GM18870 (cell line): ENCODE data around the gene ATF7IP.

Experiments
- ATAC-seq: cut with Tn5 transposase; IDR thresholded peaks from one replicate; pipeline ENCODE4 v1.9.1; 2021; ENCODE audit warnings: moderate library complexity; ENCODE audit not compliant: unreplicated experiment

Gene ATF7IP

DNA sequence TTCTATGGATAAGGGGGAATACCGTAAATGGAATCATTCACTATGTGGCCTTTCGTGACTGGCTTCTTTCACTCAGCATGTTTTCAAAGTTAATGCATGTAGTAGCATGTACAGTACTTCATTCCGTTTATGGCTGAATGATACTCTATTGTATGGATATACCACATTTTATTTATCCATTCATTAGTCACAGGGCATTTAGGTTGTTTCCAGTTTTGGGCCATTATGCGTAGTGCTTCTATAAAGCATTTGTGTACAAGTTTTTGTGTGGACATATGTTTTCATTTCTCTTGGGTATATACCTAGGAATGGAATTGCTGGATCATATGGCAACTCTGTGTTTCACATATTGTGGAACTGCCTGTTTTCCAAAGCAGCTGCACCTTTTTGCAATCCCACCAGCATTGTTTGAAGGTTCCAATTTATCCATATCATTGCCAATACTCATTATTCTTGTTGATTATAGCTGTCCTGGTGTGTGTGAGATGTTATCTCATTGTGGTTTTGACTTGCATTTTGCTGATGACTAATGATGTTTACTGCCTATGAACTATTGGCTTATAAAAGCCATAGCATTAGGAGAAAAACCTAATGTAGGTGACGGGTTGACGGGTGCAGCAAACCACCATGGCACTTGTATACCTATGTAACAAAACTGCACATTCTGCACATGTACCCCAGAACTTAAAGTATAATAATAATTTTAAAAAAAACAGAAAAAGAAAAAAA lies 45.5 kb downstream of the ATF7IP start:
- ATAC-seq, result no peak

DNA sequence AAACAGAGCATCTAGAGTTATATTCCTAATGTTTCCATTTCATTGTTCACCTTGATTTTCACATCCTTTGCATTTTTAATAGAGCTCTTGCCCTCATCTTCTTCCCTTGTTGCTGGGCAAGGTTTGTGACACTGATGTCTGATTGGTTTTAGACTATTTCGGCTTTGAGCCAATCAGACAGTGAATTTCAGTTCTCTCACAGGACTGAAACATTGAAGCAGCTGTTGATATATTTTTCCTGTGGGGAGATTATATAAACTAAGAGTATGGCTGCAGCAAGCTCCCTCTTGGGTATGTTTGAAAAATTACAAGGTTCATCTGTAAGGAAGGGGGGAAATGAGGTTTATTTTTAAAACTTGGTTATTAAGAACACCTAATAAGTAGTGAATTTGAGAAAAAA lies 51.2 kb downstream of the ATF7IP start:
- no peak for ATAC-seq

DNA sequence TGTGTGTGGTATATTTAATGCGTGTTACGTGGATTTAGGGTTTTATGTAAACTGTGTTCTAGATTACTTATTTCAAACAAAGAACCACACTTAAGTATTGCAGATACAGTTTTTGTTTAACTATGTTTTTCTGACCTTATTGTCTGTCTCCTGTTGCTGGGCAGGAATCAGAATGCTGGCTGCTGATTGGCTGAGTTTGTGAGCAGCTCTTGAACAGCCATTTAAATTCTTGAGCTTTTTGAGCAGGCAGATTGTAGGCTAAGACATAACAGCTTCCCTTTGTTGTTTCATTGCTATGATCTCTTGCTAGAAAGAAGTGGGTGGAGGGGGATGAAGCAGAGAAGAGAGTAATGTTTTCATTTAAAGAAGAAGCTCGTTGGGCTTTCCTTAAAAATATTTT lies 52.2 kb downstream of the ATF7IP start:
- ATAC-seq, result no peak

DNA sequence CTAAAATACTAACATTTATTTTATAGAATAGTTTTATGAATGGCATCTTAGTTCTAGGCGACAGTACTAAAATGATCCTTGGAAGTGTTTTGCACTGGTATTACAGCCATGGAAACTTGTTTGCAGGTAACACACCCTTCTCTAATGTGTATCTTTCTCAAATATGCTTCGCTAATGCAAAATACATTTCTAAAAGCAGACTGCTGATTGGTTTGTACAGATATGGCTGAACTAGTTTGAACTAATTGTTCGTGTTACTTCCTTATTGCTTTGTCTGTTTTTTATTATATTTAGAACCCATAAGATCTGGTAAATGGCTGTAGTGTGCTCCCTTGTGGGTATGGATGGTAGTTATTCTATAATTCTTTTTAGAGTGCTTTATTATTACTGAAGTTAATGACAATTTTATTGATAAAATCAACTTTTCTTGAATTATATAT lies 53.0 kb downstream of the ATF7IP start:
- no peak for ATAC-seq

DNA sequence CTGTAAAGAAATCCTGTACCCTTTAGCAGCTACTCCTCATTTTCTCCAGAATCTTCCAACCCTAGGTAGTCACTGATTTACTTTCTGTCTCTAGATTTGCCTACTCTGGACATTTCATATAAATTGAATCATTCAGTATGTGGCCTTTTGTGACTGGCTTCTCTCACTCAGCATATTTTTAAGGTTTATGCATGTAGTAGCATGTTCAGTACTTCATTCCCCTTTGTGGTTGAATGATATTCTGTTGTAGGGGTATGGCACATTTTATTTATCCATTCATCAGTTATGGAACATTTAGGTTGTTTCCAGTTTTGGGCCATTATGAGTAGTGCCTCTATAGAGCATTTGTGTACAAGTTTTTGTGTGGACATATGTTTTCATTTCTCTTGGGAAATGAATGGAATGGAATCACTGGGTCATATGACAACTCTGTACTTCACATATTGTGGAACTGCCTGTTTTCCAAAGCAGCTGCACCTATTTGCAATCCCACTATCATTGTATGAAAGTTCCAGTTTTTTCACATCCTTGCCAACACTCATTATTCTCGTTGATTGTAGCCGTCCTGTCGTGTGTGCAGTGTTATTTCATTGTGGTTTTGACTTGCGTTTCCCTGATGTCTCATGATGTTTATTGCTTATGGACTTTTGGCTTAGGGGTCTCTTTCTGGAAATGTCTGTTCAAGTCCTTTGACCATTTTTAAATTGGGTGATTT lies 57.2 kb downstream of the ATF7IP start:
- ATAC-seq, result no peak

DNA sequence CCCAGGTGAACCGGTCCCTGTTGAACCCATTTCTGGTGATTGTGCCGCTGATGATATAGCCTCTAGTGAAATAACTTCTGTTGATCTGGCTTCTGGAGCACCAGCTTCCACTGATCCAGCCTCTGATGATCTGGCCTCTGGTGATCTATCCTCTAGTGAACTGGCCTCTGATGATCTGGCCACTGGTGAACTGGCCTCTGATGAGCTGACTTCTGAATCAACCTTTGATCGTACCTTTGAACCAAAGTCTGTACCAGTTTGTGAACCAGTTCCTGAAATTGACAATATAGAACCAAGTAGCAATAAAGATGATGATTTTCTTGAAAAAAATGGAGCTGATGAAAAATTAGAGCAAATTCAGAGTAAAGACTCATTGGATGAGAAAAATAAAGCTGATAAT lies 59.1 kb downstream of the ATF7IP start:
- ATAC-seq, result no peak

DNA sequence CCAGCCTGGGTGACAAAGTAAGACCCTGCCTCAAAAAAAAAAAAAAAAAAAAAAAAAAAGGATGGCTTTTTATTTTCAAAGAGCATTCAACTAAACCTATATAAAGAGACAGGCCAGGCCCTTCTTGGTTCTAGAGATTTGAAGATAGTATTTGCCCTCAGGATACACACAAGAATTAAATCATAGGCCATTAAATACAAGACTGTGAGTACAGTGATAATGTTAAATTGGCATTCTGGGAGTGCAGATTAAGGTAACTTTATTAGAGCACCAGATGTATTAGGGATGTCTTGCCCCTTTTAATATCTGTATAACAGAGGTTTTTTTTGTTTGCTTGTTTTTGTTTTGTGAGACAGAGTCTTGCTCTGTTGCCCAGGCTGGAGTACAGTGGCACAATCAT lies 61.3 kb downstream of the ATF7IP start:
- ATAC-seq, result no peak

DNA sequence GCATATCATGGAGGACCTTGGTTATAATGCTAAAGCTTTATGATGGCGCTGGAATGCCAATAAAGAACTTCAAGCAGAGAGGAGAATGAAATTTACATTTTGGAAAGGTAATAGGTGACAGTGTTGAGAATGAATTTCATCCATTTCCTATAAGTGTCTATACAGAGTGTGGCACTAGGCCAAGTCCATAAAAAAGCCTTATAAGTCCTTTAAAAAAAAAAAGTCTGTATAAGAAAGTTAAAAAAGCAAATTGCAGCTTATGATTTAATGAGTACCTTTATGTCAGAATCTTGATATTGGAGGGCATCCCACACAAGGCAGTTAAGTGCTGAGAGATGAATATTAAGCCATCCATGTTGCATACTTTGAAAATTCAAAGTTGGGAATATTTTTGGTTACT lies 62.4 kb downstream of the ATF7IP start:
- ATAC-seq, result no peak

DNA sequence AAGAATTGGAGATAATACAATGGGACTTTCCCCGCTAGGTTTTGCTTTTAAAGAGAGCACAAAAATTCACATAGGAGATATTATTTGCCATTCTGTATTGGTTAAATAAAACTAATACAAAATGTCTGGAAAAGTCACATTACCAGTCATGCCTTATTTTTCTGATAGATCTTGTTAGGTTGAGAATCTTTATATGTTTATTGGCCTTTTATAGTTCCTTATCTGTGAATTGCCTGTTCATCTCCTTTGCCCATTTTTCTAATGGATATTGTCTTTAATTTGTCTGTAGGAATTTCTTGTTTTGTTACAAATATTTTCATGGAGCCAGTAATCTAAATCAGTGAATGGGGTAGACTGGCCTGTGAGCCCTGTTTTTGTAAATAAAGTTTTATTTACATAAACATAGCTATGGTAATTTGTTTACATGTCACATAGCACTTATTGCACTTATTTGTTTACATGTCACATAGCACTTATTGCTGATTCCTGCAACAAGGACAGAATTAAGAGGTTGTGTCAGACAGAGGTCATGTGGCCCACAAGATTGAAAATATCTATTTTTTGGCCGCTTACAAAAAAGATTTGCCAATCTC lies 65.0 kb downstream of the ATF7IP start:
- no peak for ATAC-seq

DNA sequence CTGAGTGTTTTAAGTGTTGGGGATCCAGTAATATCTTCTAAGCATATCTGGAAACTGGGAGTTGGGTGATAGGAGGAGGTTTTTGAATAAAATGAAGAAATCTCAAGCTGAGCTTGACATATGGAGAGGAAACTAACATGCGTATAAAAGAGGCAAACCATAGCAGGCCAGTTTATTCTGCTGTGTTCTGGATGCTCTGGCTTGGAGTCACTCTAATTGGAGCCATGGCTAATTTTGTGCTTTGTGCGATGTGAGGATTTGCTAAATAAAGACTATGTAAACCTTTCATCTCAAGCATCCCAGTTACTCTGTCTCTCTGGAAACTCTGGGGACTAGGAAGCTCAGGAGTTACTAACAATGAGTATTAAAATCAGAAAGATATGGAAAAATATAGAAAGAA lies 66.5 kb downstream of the ATF7IP start:
- ATAC-seq, result no peak

DNA sequence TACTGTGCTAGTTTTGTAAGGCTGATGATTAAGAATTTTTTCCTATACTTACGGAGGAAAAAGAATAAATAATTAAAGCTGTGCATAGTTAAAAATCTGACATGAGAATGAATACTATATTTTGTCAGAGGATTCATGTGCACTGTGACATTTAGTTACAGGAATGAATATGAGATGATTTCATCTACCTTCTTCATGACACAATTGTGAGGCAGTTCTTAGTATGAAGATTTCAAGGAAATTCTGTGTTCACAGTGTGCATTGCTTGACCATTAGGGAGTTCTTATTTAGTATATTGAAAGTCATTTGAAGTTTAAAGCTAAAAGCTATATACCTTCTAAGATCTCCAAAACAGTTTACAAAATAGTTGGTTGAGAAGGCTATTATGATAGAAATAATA lies 70.1 kb downstream of the ATF7IP start:
- ATAC-seq, result no peak

DNA sequence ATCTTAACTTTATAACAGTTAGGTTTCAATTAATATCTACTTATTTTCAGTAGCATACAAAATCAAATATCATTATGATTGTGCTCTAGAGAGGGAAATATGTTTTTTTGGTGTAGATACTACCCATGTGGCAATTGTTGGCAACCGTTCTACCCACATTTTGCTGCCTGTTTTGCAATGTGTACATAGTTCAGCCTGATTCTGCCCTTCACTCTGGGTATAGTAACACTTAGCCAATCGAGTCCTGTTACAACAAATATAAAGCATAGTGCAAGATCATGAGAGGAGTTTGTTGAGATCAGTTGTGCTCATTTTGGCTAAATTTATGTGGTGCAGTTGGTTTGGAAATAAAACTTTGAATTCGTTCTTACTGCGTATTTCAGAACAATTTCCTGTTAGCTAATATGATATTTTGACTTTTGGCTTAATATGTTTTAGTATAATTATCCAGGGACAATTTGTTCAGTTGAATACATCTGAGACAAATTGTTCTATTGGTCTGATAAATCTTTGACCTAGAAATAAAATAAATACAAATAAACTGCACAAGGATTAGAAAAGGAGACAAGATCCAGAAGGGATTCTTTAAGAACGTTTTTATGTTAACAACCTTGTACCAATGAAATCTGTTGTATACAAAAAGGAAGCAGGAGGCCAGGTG lies 76.9 kb downstream of the ATF7IP start:
- ATAC-seq, result no peak

DNA sequence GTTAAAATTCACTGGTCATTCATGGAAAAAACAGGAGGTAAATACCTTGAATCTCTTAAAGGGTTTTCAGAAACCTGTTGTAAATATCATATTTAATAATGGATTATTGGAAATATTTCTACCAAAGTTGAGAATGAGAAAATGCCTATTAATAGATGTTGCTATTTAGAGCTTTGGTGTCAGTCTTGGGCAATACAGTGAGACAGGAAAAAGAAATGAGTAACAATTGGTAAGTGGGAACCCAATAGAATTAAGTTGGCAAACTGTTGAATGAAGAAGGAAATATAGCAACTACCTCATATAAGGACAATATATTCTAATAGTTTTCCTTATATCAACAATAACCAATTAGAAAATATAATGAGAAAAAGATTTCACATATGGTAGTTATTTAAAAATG lies 78.0 kb downstream of the ATF7IP start:
- no peak for ATAC-seq

DNA sequence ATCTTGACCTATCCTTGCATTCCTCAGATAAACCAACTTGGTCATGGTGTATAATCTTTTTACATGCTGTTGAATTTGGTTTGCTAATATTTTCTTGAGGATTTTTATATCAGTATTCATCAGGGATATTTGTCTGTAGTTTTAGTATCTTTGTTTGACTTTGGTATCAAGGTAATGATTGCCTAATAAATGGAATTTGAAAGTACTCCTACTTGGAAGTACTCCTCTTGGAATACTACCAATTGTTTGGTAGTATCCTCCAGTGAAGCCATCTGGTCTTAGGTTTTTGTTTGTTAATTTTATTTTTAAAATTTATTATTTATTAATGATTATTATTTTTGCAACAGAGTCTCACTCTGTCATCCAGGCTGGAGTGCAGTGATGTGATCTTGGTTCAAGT lies 85.0 kb downstream of the ATF7IP start:
- ATAC-seq, result no peak

DNA sequence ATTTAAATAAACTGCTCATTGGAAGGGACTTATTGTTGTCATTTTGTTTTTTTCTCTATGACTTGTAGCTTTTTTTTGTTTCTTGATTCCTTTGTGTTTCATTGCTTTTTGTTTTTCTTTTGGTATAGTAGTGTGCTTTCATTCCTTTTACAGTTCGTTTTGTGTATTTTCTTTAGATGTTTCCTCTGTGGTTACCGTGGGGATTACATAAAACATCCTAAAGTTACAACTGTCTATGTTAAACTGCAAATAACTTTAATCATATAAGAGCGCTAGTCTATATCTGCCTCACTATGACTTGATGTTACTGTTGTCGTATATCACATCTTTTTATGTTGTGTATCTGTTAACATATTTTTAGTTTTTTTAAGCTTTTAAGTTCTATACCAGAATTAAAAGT lies 86.9 kb downstream of the ATF7IP start:
- ATAC-seq, result no peak

DNA sequence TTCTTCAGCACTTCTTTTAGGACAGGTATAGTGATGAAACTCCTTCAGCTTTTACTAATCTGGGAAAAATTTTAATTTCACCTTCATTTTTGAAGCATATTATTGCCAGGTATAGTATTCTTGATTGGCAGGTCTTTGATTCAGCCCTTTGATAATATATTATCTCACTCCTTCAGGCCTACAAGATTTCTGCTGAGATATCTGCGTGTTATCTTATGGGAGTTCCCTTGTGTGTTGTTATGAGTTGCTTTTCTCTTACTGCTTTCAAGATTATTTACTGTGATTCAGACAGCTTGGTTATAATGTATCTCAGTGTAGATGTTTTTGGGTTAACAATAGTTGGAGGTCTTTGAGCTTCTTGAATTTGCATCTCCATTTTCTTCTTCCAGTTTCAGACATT lies 87.4 kb downstream of the ATF7IP start:
- ATAC-seq, result no peak

DNA sequence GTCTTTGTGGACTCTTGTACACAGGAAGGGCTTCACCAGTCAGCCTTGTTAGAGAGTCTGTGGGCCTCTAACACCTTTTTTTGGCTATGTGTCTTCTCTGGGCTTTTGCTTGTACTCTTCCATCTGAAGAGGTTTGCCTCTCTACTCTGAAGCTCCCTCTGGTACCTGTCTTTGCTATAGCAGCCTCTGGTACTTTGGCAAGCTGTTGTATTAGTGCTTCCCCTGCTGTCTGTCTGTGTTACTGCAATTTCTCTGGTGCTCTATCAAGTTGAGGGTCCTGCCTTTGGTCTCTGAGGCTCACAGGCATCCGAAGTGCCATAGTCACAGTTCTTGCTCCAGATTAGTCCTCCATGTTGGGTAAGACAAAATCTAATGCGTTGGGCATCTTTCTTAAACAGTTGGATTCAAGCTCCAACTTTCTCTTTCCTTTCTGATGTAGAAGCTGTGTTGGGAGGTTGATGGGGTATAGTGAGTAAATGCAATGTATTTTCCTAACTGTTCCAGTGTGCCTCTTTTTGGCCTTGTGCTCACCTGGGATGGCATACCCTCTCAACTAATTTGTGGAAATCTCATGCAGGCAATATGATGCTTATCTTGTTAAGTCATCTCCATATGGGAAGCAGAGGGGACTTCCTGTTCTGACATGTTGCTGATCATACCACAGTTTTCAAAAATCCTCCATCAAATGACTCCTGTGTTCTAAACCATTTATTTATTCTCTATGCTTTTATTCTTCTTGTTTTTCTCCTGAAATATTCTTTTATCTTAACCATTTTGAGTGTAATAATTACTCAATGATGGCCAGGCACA lies 88.8 kb downstream of the ATF7IP start:
- peak; percentile 70 for ATAC-seq

DNA sequence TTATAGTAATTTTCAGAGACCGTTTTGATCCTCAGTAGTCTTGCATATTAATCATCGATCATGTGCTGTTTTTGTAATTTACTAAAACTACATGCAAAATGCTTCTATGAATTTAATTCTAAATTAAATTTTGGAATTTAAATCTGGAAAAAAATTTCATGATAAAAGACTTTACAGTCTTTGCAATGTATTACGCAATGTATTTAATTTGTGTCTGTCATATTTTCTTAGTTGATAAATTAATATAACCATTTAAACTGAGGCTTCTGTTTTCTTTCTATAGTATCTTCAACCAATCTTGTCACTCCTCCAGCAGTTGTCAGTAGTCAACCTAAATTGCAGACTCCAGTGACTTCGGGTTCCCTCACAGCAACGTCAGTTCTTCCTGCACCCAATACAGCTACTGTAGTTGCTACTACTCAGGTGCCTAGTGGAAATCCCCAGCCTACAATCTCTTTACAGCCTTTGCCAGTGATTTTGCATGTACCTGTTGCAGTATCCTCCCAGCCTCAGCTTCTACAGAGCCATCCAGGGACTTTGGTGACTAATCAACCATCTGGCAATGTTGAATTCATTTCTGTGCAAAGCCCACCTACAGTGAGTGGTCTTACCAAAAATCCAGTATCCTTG lies 94.8 kb downstream of the ATF7IP start:
- no peak for ATAC-seq

DNA sequence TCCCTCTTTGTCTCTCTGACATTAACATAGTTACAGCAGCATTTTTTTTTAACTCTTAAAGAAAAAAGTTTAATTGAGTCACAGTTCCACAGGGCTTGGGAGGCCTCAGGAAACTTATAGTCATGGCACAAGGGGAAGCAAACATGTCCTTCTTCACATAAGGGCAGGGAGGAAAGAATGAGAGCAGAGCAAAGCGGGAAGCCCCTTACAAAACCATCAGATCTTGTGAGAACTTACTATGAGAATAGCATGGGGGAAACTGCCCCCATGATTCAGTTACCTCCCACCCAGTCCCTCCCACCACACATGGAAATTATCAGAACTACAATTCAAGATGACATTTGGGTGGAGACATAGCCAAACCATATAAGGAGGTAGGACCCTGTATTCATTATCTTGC lies 106.0 kb downstream of the ATF7IP start:
- ATAC-seq, result no peak

DNA sequence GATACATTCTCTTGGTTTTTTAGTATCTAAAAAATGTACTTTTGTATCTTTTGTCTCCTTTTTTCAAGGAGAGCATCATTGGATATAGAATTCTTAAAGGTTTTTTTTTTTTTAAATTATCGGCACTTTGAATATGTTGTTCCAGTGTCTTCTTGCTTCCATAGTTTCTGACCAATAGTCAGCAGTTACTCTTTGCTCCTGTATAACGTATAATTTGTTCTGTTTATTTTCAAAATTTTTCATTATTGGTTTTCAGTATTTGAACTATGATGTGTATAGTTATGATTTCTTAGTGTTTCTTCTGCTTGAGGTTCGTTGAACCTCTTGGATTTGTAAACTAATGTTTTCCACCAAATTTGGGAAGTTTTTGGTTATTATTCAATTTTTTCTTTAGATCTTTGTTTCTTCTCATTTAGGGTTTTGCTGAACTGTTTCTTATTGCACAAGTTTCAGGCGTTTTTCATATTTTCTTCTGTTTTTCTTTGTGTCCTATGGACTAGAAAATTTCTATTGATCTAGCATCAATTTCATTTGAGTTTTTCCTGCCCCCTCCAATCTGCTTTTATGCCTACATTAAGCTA lies 108.3 kb downstream of the ATF7IP start:
- ATAC-seq, result no peak
